VCaP (cell line): Measurements from ENCODE around the gene YEATS2.

Experiments
- H3K27ac ChIP-seq: fragments of 450-650 bp; 2 replicates; pipeline ENCODE4 v1.5.1; 2017
- CTCF ChIP-seq: fragments of 450-650 bp; conservative IDR thresholded peaks from 2 replicates; pipeline ENCODE4 v1.5.1; 2017; ENCODE audit warnings: mild to moderate bottlenecking, moderate library complexity

Gene YEATS2

GRCh38 chr3:183823963-183824362 is 126.4 kb downstream of the YEATS2 start:
- peak overlapping the region; percentile 66 for H3K27ac ChIP-seq
- peak; percentile 44 for TF ChIP-seq CTCF

- no peak for TF ChIP-seq CTCF
- H3K27ac ChIP-seq = peak overlapping the region; percentile 66
These were observed 127.3 kb downstream of the YEATS2 start for GRCh38 chr3:183824761-183825455.

- peak within 1 kb of the TSS; percentile 66 for H3K27ac ChIP-seq
- peak; percentile 51 for TF ChIP-seq CTCF
These were observed 128.0 kb downstream of the YEATS2 start, which contains the start of gene MAP6D1 for GRCh38 chr3:183825456-183826161. TSS of gene MAP6D1 (minus strand) at chr3:183825577. CDS start at chr3:183825547, 30 bp downstream.

DNA sequence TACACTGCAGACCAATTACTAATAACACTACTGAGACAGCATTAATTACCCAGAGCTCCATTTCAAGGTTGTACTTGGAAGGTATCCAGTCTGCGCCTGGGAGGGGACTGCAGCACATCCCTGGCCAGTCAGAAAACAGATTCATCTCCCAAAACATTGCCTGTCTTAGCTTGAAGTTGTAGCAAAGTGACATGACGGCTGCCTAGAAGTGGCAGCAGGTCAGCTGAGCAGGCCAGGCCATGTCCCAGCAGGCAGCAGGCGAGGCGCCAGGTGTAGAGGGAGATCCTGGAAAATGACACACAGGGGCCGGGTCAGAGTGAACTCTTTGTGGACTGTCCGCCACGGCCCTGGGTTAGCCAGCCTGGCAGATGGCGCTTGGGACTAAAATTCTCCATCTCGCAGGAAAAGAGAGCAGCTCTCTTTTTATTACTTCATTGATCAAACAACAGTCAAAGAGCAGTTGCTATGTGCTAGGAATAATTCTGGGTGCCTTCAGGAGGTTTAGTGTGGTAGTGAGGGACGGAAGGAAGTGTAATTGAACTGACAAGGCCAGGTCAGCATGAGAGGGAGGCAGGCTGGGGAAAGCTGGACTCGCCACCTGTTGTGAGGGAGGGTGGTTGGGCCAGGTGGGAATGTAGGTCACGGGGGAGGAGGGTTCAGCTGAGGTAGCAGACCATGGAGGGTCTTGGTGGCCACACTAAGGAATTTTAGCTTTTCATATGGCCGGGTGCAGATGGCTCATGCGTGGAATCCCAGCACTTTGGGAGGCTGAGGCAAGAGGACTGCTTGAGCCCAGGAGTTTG is 129.1 kb downstream of the YEATS2 start:
- peak overlapping the region; percentile 66 for H3K27ac ChIP-seq
- TF ChIP-seq CTCF = no peak

- TF ChIP-seq CTCF = no peak
- H3K27ac ChIP-seq = no peak overlapping the region
These were observed 130.4 kb downstream of the YEATS2 start for GRCh38 chr3:183827809-183828537.

- no peak overlapping the region for H3K27ac ChIP-seq
- TF ChIP-seq CTCF = no peak
These were observed 130.9 kb downstream of the YEATS2 start for GRCh38 chr3:183828538-183828870.
